Ovary (tissue), 9 donors: ENCODE measurements around the gene SYTL3. TPM values are rescaled to one million over a fixed set of nuclear protein-coding genes. Genes with fewer than 3 reads are reported as not detected.

ENCODE experiments used
- DNase-seq, 5 donors: peaks; one replicate each; pipeline ENCODE4 v3.0.0-alpha.2; 2019 to 2020
- H3K27ac ChIP-seq, 2 donors: fragments of 200-600 bp; one replicate each; pipeline versions ENCODE4 v1.5.1 to v1.8.0; 2019 to 2022
- H3K27me3 ChIP-seq: fragments of 200-600 bp; one replicate; pipeline ENCODE4 v1.8.0; 2022
- H3K36me3 ChIP-seq: fragments of 200-600 bp; sonication (generic); one replicate; pipeline ENCODE4 v1.5.1; 2019
- H3K4me1 ChIP-seq: one replicate; pipeline ENCODE4 v1.8.1; 2013; ENCODE audit warnings: mild to moderate bottlenecking, moderate library complexity; ENCODE audit not compliant: insufficient read depth
- H3K4me3 ChIP-seq: fragments of 200-600 bp; sonication (generic); one replicate; pipeline ENCODE4 v1.5.1; 2017
- H3K9me3 ChIP-seq, 2 donors: fragments of 200-600 bp in 1 of 2; sonication (generic) in 1 of 2; one replicate each; pipeline versions ENCODE4 v1.5.1 to v1.8.1; 2013 to 2019; ENCODE audit warnings: mild to moderate bottlenecking in 1 of 2, moderate library complexity in 1 of 2
- CTCF ChIP-seq, 3 donors: fragments of 450-650 bp in 2 of 3; fragments of 200-600 bp in 1 of 3; IDR thresholded peaks; one replicate each; pipeline versions ENCODE4 v1.5.1 to v1.8.0; 2016 to 2022; ENCODE audit warnings: antibody characterized with exemption in 3 of 3, mild to moderate bottlenecking in 1 of 3
- EP300 ChIP-seq: sonication (generic); formaldehyde crosslinking; IDR thresholded peaks from one replicate; pipeline ENCODE4 v1.6.1; 2017; ENCODE audit warnings: antibody characterized with exemption
- POLR2A ChIP-seq: fragments of 450-650 bp; IDR thresholded peaks from one replicate; pipeline ENCODE4 v1.6.1; 2017; ENCODE audit warnings: antibody characterized with exemption, mild to moderate bottlenecking, moderate library complexity
- WGBS, 3 donors: extraction: QIAGEN DNeasy Blood & Tissue Kit in 1 of 3; methylation state at CpG; one replicate each; pipeline versions ENCODE4 v1.1.5 to v1.1.7; 2013 to 2017; 5-methylcytosine and 5-hydroxymethylcytosine counted together
- intact Hi-C, 4 donors: fragments of 100-400 bp; cut with DNase I; formaldehyde crosslinking; loops; one replicate each; pipeline versions ENCODE4 v1.11.0 to v1.15.1; 2022 to 2023
- polyA plus RNA-seq, 2 donors: library from polyadenylated mRNA; stranded (reverse); fragments of 200-250 nt in 1 of 2; fragments of 350-450 nt in 1 of 2; fragmentation: Illumina TruSeq in 1 of 2; extraction: RNeasy Lipid Tissue Mini Kit (QIAGEN cat#74804) in 1 of 2; gene quantifications; one replicate each; pipeline ENCODE4 v1.2.3, GENCODE V29; 2013 to 2014
- total RNA-seq, 7 donors: library from RNA; depleted of rRNA in 2 of 7; stranded (reverse); fragments of >200 nt in 2 of 7; fragmentation: NEBNext Ultra II Directional in 3 of 7; extraction: Animal tissue kit (Norgen Biotek cat#: 25700) in 3 of 7; gene quantifications; one replicate each; pipeline versions ENCODE4 v1.1.0 to v1.2.4, GENCODE V29; 2016 to 2023
- donor health status: DM: no; HTN: no; CAD: no; lungs with moderate emphysema.
- donor health status: DM: no; HTN: no; CAD: no.
- donor health status: Bipolar disorder and iron deficiency.
- donor health status: DM: yes; HTN: yes; CAD: no.
- donor health status: DM: no; HTN: no; CAD: no.
- donor health status: DM: yes; HTN: yes; CAD: no.

Gene SYTL3
- total and polyA plus RNA-seq, 9 donors: 1.7 to 7.8 (median 2.5) TPM

- Histone ChIP-seq H3K27me3 (no peaks in the 10 kb centered on the region), H3K36me3 (no peaks in the 10 kb centered on the region), H3K4me3 (no peak overlapping the region), H3K9me3 (no peaks in the 10 kb centered on the region), H3K4me1 (peaks cover 25% of the 10 kb centered on the region), H3K27ac (peak overlapping the region; percentile 57 to 59)
- intact Hi-C loops: no loop called here
- WGBS, 3 donors: 89 to 92% (median 91%) methylated on average over 25 of the region's 25 CpGs
- TF ChIP-seq EP300 (no peak), POLR2A (no peak), CTCF (IDR thresholded peaks at IDR 0.05) (no peak)
- no peak for DNase-seq
Observed at GRCh38 chr6:158624684-158625682, 24.9 kb upstream of the SYTL3 start.

DNA sequence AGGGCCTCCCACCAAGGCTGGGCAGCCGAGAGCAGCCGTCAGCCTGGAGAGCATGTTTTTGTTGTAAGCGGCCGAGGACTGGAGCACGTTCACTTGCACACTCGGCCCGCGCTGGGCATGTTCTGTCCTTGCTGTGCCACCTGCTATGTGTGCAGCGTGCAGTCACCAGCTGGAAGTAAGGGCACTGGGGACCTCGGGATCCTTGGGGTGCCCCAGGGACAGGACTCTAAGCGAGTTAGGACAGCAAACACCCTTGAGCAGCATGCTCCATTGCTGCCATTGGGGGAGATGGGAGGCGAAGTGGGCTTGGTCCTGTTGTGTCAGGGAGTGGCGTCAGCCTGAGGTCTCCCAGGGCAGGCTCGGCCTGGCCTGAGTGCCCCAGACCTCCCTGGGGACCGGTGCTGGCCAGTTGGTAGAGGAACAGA is 24.0 kb upstream of the SYTL3 start:
- no peaks in the 10 kb centered on the region for H3K36me3 ChIP-seq
- peaks cover 23% of the 10 kb centered on the region for H3K4me1 ChIP-seq
- TF ChIP-seq EP300: no peak
- no peak for TF ChIP-seq CTCF (IDR thresholded peaks at IDR 0.05)
- no peak for TF ChIP-seq POLR2A
- peak in 3 of 5 donors; percentile 55 to 81 (median 69) for DNase-seq
- intact Hi-C loops: no loop called here
- no peak overlapping the region for H3K27ac ChIP-seq
- no peaks in the 10 kb centered on the region for H3K9me3 ChIP-seq
- no peak overlapping the region for H3K4me3 ChIP-seq
- H3K27me3 ChIP-seq: no peaks in the 10 kb centered on the region
- 30 to 59% (median 55%) methylated on average over 15 of the region's 15 CpGs for WGBS, 3 donors

GRCh38 chr6:158626360-158627167 is 23.3 kb upstream of the SYTL3 start:
- no peak overlapping the region for H3K27ac ChIP-seq
- H3K4me1 ChIP-seq: peaks cover 28% of the 10 kb centered on the region
- TF ChIP-seq CTCF (IDR thresholded peaks at IDR 0.05): no peak
- no peak for TF ChIP-seq EP300
- no peak for TF ChIP-seq POLR2A
- no peaks in the 10 kb centered on the region for H3K36me3 ChIP-seq
- H3K9me3 ChIP-seq: no peaks in the 10 kb centered on the region
- WGBS, 3 donors: 62 to 81% (median 66%) methylated on average over 6 of the region's 6 CpGs
- intact Hi-C loops: no loop called here
- DNase-seq: no peak
- H3K27me3 ChIP-seq: no peaks in the 10 kb centered on the region
- no peak overlapping the region for H3K4me3 ChIP-seq

- no peaks in the 10 kb centered on the region for H3K9me3 ChIP-seq
- H3K36me3 ChIP-seq: no peaks in the 10 kb centered on the region
Observed at GRCh38 chr6:158627168-158627939, 22.5 kb upstream of the SYTL3 start.

More at GRCh38 chr6:158627168-158627939, 22.5 kb upstream of the SYTL3 start:
- H3K4me1 ChIP-seq: peaks cover 33% of the 10 kb centered on the region
- no peak for TF ChIP-seq EP300
- no peak overlapping the region for H3K4me3 ChIP-seq
- peak in 1 of 5 donors; percentile 20 for DNase-seq
- H3K27me3 ChIP-seq: no peaks in the 10 kb centered on the region
- intact Hi-C loops: no loop called here
- H3K27ac ChIP-seq: no peak overlapping the region
- 93 to 97% (median 93%) methylated on average over 20 of the region's 20 CpGs for WGBS, 3 donors
